Suprapubic skin (tissue), 3 donors: ENCODE data around the gene CNIH4.

Experiments
- EP300 ChIP-seq: sonication (generic); formaldehyde crosslinking; IDR thresholded peaks from one replicate; pipeline ENCODE4 v1.6.1; 2017; ENCODE audit warnings: antibody characterized with exemption
- POLR2A ChIP-seq, 2 donors: fragments of 450-650 bp; IDR thresholded peaks; one replicate each; pipeline ENCODE4 v1.6.1; 2017; ENCODE audit warnings: antibody characterized with exemption in 2 of 2, mild to moderate bottlenecking in 2 of 2, moderate library complexity in 2 of 2
- TF ChIP-seq, protein P1 (sequence below), 2 donors: fragments of 200-600 bp in 1 of 2; fragments of 450-650 bp in 1 of 2; sonication (generic) in 1 of 2; IDR thresholded peaks; one replicate each; pipeline ENCODE4 v1.5.1; 2016 to 2019; ENCODE audit warnings: antibody characterized with exemption in 2 of 2, mild to moderate bottlenecking in 1 of 2, moderate library complexity in 1 of 2

DNA sequence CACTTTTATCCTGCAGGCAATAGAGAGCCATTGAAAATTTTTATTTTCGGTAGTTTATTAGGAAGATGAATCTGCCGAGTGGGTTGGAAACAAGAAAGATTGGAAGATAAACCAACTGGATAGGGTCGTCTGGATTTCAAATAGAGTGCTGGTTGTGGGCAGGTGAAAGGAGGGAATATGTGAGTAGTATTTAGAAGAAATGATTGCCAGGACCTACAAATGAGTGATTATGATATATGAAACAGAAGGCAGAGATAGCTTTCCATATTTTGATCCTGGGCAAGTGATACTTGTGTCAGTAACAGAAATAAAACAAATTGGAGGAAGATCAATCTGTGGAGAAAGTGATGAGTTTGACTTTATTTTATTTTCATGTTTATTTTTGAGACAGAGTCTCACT lies 2.5 kb downstream of the CNIH4 start:
- TF ChIP-seq, protein P1, sequence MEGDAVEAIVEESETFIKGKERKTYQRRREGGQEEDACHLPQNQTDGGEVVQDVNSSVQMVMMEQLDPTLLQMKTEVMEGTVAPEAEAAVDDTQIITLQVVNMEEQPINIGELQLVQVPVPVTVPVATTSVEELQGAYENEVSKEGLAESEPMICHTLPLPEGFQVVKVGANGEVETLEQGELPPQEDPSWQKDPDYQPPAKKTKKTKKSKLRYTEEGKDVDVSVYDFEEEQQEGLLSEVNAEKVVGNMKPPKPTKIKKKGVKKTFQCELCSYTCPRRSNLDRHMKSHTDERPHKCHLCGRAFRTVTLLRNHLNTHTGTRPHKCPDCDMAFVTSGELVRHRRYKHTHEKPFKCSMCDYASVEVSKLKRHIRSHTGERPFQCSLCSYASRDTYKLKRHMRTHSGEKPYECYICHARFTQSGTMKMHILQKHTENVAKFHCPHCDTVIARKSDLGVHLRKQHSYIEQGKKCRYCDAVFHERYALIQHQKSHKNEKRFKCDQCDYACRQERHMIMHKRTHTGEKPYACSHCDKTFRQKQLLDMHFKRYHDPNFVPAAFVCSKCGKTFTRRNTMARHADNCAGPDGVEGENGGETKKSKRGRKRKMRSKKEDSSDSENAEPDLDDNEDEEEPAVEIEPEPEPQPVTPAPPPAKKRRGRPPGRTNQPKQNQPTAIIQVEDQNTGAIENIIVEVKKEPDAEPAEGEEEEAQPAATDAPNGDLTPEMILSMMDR (IDR thresholded peaks at IDR 0.05), result no peak
- TF ChIP-seq EP300, result no peak
- TF ChIP-seq POLR2A (IDR thresholded peaks at IDR 0.05), result no peak
